Activated naive CD4-positive, alpha-beta T cell treated with anti-CD3 and anti-CD28 coated beads for 36 hours (primary cell): ENCODE results near the gene ITCH. TPM values are rescaled to one million over a fixed set of nuclear protein-coding genes. Genes with fewer than 3 reads are reported as not detected.
"Not testable (repeated sequence)": the region's sequence is repeated elsewhere in the genome, so short reads cannot be mapped to it uniquely, and the experiment has no call there.

ENCODE experiments used
- CTCF ChIA-PET: fragments of 350-600 bp; sonication (Branson Sonifier 250); formaldehyde crosslinking; loops from one replicate; lab custom pipeline; 2021; ENCODE audit warnings: antibody characterized with exemption; lab: Charles Lee
- DNase-seq: peaks from one replicate; pipeline ENCODE4 v3.0.0-alpha.2; 2020
- H3K27ac Mint-ChIP-seq: one replicate; pipeline ENCODE4 v1.8.0; 2021; ENCODE audit warnings: mild to moderate bottlenecking, mixed read lengths
- H3K27me3 Mint-ChIP-seq: one replicate; pipeline ENCODE4 v1.8.0; 2021; ENCODE audit warnings: low read depth, mixed read lengths
- H3K36me3 Mint-ChIP-seq: one replicate; pipeline ENCODE4 v1.8.0; 2021; ENCODE audit warnings: low read depth, mixed read lengths
- H3K4me1 Mint-ChIP-seq: one replicate; pipeline ENCODE4 v1.8.0; 2021; ENCODE audit warnings: low read depth, mixed read lengths
- H3K4me3 Mint-ChIP-seq: one replicate; pipeline ENCODE4 v1.8.0; 2021; ENCODE audit warnings: mild to moderate bottlenecking, moderate library complexity, mixed read lengths
- H3K9me3 Mint-ChIP-seq: one replicate; pipeline ENCODE4 v1.8.0; 2021; ENCODE audit warnings: mixed read lengths
- intact Hi-C: fragments of 100-400 bp; cut with micrococcal nuclease; formaldehyde crosslinking; loops from one replicate; pipeline ENCODE4 v1.15.1; 2023
- total RNA-seq, 2 experiments: library from RNA; stranded (reverse); gene quantifications; one replicate each; pipeline ENCODE4 v1.2.3, GENCODE V29; 2021

The ITCH gene
- total RNA-seq, 2 experiments from 2014 or later = 35.3 to 40.0 TPM

GRCh38 chr20:34332262-34332920 is 30.7 kb upstream of the ITCH start:
- CTCF ChIA-PET = interaction anchor here (0.8 kb wide), 1 partner anchor 19 kb away, joined by 3 read pairs; no protein-coding TSS in a partner anchor
- Mint-ChIP-seq H3K27me3 (no peaks in the 10 kb centered on the region), H3K36me3 (no peaks in the 10 kb centered on the region), H3K9me3 (no peaks in the 10 kb centered on the region), H3K4me1 (no peaks in the 10 kb centered on the region), H3K4me3 (no peak overlapping the region), H3K27ac (no peak overlapping the region)
- no peak for DNase-seq
- intact Hi-C loops = no loop called here

DNA sequence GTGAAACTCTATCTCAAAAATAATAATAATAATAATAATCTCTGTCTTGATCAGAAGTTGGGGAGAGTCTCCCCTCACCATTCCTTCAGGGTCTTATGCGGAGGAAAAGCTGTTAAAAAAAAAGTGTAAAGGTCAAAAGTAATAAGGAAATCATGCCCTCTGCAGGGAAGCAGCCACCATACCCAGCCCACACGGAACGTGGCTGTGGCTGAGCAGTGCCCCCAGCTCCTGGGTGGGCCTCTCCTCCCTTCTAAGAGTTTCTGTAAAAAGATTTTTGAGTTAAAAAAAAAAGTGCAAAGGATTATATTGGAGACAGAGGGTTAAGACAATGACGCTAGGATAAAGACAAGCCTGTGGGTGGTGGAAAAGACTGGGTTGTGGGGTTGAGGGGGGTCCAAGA is 29.3 kb upstream of the ITCH start:
- intact Hi-C loops = no loop called here
- no peak for DNase-seq
- no peaks in the 10 kb centered on the region for H3K9me3 Mint-ChIP-seq
- H3K36me3 Mint-ChIP-seq = no peaks in the 10 kb centered on the region
- H3K27ac Mint-ChIP-seq = no peak overlapping the region
- no peaks in the 10 kb centered on the region for H3K4me1 Mint-ChIP-seq
- no peak overlapping the region for H3K4me3 Mint-ChIP-seq
- H3K27me3 Mint-ChIP-seq = no peaks in the 10 kb centered on the region
- CTCF ChIA-PET = no interaction called here

DNA sequence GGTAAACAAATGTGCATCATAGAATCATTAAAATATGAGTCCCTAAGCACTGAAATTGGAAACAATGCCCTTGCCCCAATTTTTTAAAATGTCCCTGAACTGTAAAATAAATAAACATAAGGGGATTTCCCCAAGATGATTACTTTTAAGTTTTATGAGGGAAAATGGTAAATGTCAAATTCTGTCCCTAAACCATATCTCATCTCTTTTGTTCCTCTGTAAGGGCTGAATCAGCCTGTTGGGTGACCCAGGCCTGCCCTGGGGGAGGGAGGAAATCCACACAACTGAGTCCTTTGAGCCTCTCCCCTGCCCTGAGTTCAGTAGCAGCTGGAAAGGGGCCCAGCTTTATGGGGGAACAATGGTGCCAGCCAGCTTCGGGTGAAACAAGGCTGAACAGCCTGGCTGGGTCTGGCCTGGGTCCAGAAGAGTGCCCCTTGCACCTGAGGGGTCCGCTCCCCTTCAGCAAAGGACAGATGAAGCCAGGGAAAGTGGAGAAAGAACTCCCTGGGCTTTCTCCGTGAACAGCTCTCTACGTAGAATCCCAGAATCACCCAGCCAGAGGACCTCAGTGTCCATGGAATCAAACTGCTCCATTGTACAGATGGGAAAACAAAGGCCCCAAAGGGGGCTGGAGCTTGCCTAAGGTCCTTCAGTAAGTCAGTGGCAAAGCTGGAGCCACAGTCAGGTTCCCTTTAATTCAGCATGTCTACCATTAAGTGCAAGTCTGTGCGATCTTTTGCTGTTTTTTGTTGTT is 28.2 kb upstream of the ITCH start:
- intact Hi-C loops = no loop called here
- Mint-ChIP-seq H3K27ac (no peak overlapping the region), H3K27me3 (no peaks in the 10 kb centered on the region)

GRCh38 chr20:34337544-34337943 is 25.5 kb upstream of the ITCH start:
- intact Hi-C loops = no loop called here
- no peak overlapping the region for H3K4me3 Mint-ChIP-seq
- H3K4me1 Mint-ChIP-seq = no peaks in the 10 kb centered on the region
- DNase-seq = no peak
- no peak overlapping the region for H3K27ac Mint-ChIP-seq
- no peaks in the 10 kb centered on the region for H3K9me3 Mint-ChIP-seq
- H3K36me3 Mint-ChIP-seq = no peaks in the 10 kb centered on the region
- H3K27me3 Mint-ChIP-seq = no peaks in the 10 kb centered on the region
- CTCF ChIA-PET = interaction anchor here (0.6 to 2.0 kb wide), 4 partner anchors 24 to 427 kb away, joined by 3 to 9 read pairs (median 3); no protein-coding TSS in a partner anchor

More for the DNA sequence above, 28.2 kb upstream of the ITCH start:
- H3K36me3 Mint-ChIP-seq = no peaks in the 10 kb centered on the region
- no peak overlapping the region for H3K4me3 Mint-ChIP-seq
- no peaks in the 10 kb centered on the region for H3K4me1 Mint-ChIP-seq
- DNase-seq = no peak
- CTCF ChIA-PET = interaction anchor here (3.2 kb wide), 1 partner anchor 22 kb away, joined by 10 read pairs; no protein-coding TSS in a partner anchor
- H3K9me3 Mint-ChIP-seq = no peaks in the 10 kb centered on the region

- Mint-ChIP-seq H3K4me1 (no peaks in the 10 kb centered on the region), H3K27me3 (no peaks in the 10 kb centered on the region), H3K9me3 (no peaks in the 10 kb centered on the region), H3K27ac (no peak overlapping the region), H3K4me3 (no peak overlapping the region), H3K36me3 (no peaks in the 10 kb centered on the region)
- DNase-seq = no peak
- intact Hi-C loops = no loop called here
- CTCF ChIA-PET = interaction anchor here (0.6 to 2.0 kb wide), 3 partner anchors 25 to 427 kb away, joined by 3 to 9 read pairs (median 3); no protein-coding TSS in a partner anchor
Measured at GRCh38 chr20:34337982-34338726, 24.9 kb upstream of the ITCH start.

DNA sequence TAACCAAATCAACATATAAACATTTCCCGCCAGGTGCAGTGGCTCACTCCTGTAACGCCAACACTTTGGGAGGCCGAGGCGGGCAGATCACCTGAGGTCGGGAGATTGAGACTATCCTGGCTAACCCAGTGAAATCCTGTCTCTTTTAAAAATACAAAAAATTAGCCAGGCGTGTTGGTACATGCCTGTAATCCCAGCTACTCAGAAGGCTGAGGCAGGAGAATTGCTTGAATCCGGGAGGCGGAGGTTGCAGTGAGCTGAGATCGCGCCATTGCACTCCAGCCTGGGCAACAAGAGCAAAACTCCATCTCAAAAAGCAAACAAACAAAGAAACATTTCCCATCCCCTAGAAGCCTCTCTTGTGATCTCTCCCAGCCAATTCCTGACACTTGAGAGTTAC is 22.3 kb upstream of the ITCH start:
- H3K4me3 Mint-ChIP-seq, H3K27me3 Mint-ChIP-seq, CTCF ChIA-PET, H3K9me3 Mint-ChIP-seq, H3K4me1 Mint-ChIP-seq, H3K36me3 Mint-ChIP-seq, DNase-seq, intact Hi-C loops, H3K27ac Mint-ChIP-seq: not testable (repeated sequence)

DNA sequence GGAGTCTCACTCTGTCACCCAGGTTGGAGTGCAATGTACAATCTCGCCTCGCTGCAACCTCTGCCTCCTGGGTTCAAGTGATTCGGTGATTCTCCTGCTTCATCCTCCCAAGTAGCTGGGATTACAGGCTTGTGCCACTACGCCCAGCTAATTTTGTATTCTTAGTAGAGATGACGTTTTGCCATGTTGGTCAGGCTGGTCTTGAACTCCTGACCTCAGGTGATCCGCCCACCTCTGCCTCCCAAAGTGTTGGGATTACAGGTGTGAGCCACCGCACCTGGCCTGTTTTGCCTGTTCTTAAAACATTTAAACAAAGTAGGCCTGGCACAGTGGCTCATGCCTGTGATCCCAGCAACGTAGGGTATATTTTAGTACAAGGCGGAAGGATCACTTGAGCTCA is 21.9 kb upstream of the ITCH start:
- H3K27ac Mint-ChIP-seq, H3K27me3 Mint-ChIP-seq: not testable (repeated sequence)

DNA sequence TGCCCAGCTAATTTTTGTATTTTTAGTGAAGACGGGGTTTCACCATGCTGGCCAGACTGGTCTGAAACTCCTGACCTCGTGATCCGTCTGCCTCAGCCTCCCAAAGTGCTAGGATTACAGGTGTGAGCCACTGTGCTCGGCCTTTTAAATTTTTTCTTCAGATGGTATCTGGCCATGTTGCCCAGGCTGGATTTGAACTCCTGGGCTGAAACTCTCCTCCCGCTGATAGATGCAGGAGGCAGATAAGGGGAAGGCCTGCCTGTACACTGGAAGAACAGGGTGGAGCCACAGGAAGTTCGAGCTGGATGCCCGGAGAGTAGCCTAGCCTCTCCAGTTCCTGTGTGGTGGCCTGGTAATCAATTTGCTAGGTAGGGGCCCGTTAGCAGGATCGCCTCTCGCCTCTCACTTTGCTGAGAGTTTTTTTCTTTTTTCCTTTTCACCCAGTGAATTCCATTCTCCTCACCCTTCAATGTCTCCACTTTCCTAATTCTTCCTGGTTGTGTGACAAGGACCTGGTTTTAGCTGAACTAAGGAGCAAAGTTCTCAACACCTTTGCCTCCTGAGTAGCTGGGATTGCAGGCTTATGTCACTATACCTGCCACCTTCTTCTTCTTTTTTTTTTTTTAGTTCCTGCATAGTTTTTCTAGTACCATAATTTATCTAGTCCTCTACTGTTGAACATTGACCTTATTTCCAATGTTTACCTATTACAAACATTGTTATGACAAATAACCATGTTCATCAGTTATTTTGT is 19.4 kb upstream of the ITCH start:
- no peak overlapping the region for H3K4me3 Mint-ChIP-seq
- no peaks in the 10 kb centered on the region for H3K36me3 Mint-ChIP-seq
- CTCF ChIA-PET = interaction anchor here (0.6 kb wide), 1 partner anchor 405 kb away, joined by 6 read pairs; no protein-coding TSS in a partner anchor
- intact Hi-C loops = no loop called here
- H3K4me1 Mint-ChIP-seq = no peaks in the 10 kb centered on the region
- no peak overlapping the region for H3K27ac Mint-ChIP-seq
- no peaks in the 10 kb centered on the region for H3K27me3 Mint-ChIP-seq
- DNase-seq = no peak
- H3K9me3 Mint-ChIP-seq = no peaks in the 10 kb centered on the region

More for the DNA sequence above, 21.9 kb upstream of the ITCH start:
- H3K4me3 Mint-ChIP-seq, DNase-seq, H3K4me1 Mint-ChIP-seq, H3K36me3 Mint-ChIP-seq, H3K9me3 Mint-ChIP-seq, intact Hi-C loops: not testable (repeated sequence)
- CTCF ChIA-PET = interaction anchor here (0.7 kb wide), 1 partner anchor 44 kb away, joined by 6 read pairs; no protein-coding TSS in a partner anchor

DNA sequence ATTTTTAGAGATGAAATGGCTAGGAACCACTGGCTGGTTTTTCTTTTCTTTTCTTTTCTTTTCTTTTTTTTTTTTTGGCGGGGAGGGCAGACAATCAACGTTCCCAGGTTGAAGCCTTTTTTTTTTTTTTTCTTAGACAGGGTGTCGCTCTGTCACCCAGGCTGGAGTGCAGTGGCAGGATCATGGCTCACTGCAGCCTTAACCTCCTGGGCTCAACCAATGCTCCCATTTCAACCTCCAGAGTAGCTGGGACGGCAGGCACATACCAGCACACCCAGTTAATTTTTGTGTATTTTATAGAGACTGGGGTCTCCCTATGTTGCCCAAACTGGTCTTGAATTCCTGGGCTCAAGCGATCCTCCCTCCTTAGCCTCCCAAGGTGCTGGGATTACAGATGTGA is 18.8 kb upstream of the ITCH start:
- no peaks in the 10 kb centered on the region for H3K4me1 Mint-ChIP-seq
- CTCF ChIA-PET = no interaction called here
- H3K9me3 Mint-ChIP-seq = no peaks in the 10 kb centered on the region
- DNase-seq = no peak
- H3K36me3 Mint-ChIP-seq = no peaks in the 10 kb centered on the region
- H3K27ac Mint-ChIP-seq = no peak overlapping the region
- no peaks in the 10 kb centered on the region for H3K27me3 Mint-ChIP-seq
- no peak overlapping the region for H3K4me3 Mint-ChIP-seq
- intact Hi-C loops = no loop called here

GRCh38 chr20:34345402-34345736 is 17.7 kb upstream of the ITCH start:
- DNase-seq = no peak
- no peak overlapping the region for H3K27ac Mint-ChIP-seq
- H3K4me3 Mint-ChIP-seq = no peak overlapping the region
- H3K9me3 Mint-ChIP-seq = no peaks in the 10 kb centered on the region
- no peaks in the 10 kb centered on the region for H3K36me3 Mint-ChIP-seq
- no peaks in the 10 kb centered on the region for H3K27me3 Mint-ChIP-seq
- no peaks in the 10 kb centered on the region for H3K4me1 Mint-ChIP-seq
- intact Hi-C loops = no loop called here
- CTCF ChIA-PET = interaction anchor here (1.5 kb wide), 1 partner anchor 32 kb away, joined by 4 read pairs; no protein-coding TSS in a partner anchor

DNA sequence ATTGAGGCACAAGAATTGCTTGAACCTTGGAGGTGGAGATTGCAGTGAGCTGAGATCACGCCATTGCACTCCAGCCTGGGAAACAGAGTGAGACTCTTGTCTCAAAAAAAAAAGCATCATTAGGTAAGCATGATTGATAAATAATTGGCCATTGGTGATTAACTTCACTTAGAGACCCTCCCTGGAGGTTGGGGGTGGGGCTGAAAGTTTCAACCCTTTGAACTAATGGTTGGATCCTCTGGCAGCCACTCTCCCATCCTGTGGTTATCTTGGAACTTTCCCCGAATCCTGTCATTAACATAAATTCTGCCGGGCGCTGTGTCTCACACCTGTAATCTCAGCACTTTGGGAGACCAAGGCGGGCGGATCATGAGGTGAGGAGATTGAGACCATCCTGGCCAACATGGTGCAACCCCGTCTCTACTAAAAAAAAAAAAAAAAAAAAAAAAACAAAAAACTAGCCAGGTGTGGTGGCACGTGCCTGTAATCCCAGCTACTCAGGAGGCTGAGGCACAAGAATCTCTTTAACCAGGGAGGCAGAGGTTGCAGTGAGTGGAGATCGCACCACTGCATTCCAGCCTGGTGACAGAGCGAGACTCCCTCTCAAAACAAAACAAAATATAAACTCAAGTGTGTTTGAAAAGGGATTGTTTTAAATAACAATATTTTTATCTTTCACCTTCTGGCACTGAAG is 17.1 kb upstream of the ITCH start:
- H3K27ac Mint-ChIP-seq, H3K27me3 Mint-ChIP-seq, intact Hi-C loops, H3K4me3 Mint-ChIP-seq, DNase-seq, H3K4me1 Mint-ChIP-seq, H3K36me3 Mint-ChIP-seq, H3K9me3 Mint-ChIP-seq: not testable (repeated sequence)
- CTCF ChIA-PET = interaction anchor here (1.5 kb wide), 1 partner anchor 33 kb away, joined by 4 read pairs; no protein-coding TSS in a partner anchor
